Ecto neural progenitor cell (in vitro differentiated cells): ENCODE results near the gene ALG14.
"Not testable (repeated sequence)": the region's sequence is repeated elsewhere in the genome, so short reads cannot be mapped to it uniquely, and the experiment has no call there.

ENCODE experiments used
- DNase-seq: peaks from one replicate; pipeline ENCODE4 v3.0.0-alpha.2; 2018; ENCODE audit warnings: low spot score

The ALG14 gene

GRCh38 chr1:94952539-94952938 is 120.2 kb downstream of the ALG14 start:
- DNase-seq, result no peak

GRCh38 chr1:94951509-94952208 is 121.1 kb downstream of the ALG14 start:
- DNase-seq, result no peak

GRCh38 chr1:94951046-94951445 is 121.7 kb downstream of the ALG14 start:
- DNase-seq, result no peak

- DNase-seq, result no peak
Measured at GRCh38 chr1:94949681-94950661, 122.8 kb downstream of the ALG14 start.

GRCh38 chr1:94947437-94947836 is 125.3 kb downstream of the ALG14 start:
- no peak for DNase-seq

- DNase-seq, result no peak
Measured at GRCh38 chr1:94946886-94947285, 125.9 kb downstream of the ALG14 start.

GRCh38 chr1:94942171-94943128 is 130.3 kb downstream of the ALG14 start:
- no peak for DNase-seq

GRCh38 chr1:94941480-94941879 is 131.3 kb downstream of the ALG14 start:
- not testable (repeated sequence) for DNase-seq

GRCh38 chr1:94940738-94941137 is 132.0 kb downstream of the ALG14 start:
- no peak for DNase-seq

- DNase-seq, result no peak
Measured at GRCh38 chr1:94937820-94938219, 134.9 kb downstream of the ALG14 start.

- no peak for DNase-seq
Measured at GRCh38 chr1:94936861-94937620, 135.7 kb downstream of the ALG14 start.

GRCh38 chr1:94935476-94935875 is 137.3 kb downstream of the ALG14 start:
- DNase-seq, result no peak

- DNase-seq, result no peak
Measured at GRCh38 chr1:94935034-94935433, 137.7 kb downstream of the ALG14 start.

- DNase-seq, result no peak
Measured at GRCh38 chr1:94934551-94934950, 138.2 kb downstream of the ALG14 start.

- no peak for DNase-seq
Measured at GRCh38 chr1:94931254-94931841, 141.4 kb downstream of the ALG14 start.

- DNase-seq, result no peak
Measured at GRCh38 chr1:94929351-94930217, 143.2 kb downstream of the ALG14 start.

GRCh38 chr1:94928293-94928939 is 144.3 kb downstream of the ALG14 start:
- no peak for DNase-seq

- no peak for DNase-seq
Measured at GRCh38 chr1:94927405-94928175, 145.2 kb downstream of the ALG14 start.
